OCI-LY7 (cell line): Measurements from ENCODE around the gene SLC25A42.

Experiments used
- CTCF ChIP-seq: fragments of 200-600 bp; sonication (generic); conservative IDR thresholded peaks from 2 replicates; pipeline ENCODE4 v1.5.1; 2014; ENCODE audit warnings: mild to moderate bottlenecking, antibody characterized with exemption, low read length, moderate library complexity, mixed read lengths
- EZH2phosphoT487 ChIP-seq: fragments of 200-600 bp; sonication (generic); IDR thresholded peaks from 2 replicates; pipeline ENCODE4 v1.6.1; 2018; ENCODE audit warnings: low read depth, borderline replicate concordance, mild to moderate bottlenecking, mixed run types, antibody characterized with exemption, low read length, moderate library complexity, mixed read lengths

DNA sequence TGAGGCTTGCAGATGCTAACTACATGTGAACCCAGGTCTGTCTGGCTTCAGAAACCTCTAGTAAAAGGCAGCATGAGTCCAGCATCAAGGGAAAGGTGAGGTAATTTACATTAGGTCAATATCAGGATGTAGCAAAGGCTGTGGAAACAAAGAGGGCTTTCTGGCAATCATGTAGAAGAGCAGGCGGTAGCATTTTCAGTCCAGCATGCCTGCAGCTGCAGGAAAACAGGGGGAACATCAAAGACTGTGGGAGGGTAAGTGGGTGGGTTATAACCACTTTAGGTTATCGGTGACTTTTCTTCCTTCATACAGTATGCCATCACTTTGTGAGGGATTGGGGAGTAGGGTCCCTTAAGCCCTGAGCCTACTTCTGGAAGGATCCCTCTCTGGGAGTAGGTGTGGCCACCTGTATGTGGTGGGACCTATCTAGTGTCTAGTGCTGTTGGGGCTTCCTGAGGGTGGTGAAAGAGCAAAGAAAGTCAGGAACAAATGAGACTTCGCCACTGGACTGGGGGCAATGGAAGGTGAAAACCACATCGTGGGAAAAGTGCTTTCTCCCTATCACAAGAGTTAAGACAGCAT, 41.3 kb upstream of the SLC25A42 start:
- no peak for TF ChIP-seq CTCF
- no peak for TF ChIP-seq EZH2phosphoT487
